IPS DF 4.7 (cell line): ENCODE data around the gene STUM.
"Not testable (repeated sequence)": the region's sequence is repeated elsewhere in the genome, so short reads cannot be mapped to it uniquely, and the experiment has no call there.

Source experiments
- DNase-seq: peaks from one replicate; pipeline ENCODE4 v3.0.0-alpha.2; 2013; ENCODE audit warnings: low spot score; ENCODE audit errors: extremely low read depth

STUM gene

GRCh38 chr1:226603022-226603857 lies 54.7 kb downstream of the STUM start:
- no peak for DNase-seq

- DNase-seq, result no peak
These were observed 55.4 kb downstream of the STUM start for GRCh38 chr1:226603858-226604559.

GRCh38 chr1:226604560-226605317 lies 56.2 kb downstream of the STUM start:
- no peak for DNase-seq

- DNase-seq, result no peak
These were observed 56.9 kb downstream of the STUM start for GRCh38 chr1:226605318-226605950.

- no peak for DNase-seq
These were observed 58.0 kb downstream of the STUM start for GRCh38 chr1:226606311-226607267.

- DNase-seq, result no peak
These were observed 58.7 kb downstream of the STUM start for GRCh38 chr1:226607268-226607660.

- no peak for DNase-seq
These were observed 59.3 kb downstream of the STUM start for GRCh38 chr1:226607821-226608220.

- DNase-seq, result no peak
These were observed 60.3 kb downstream of the STUM start for GRCh38 chr1:226608699-226609505.

GRCh38 chr1:226609836-226610455 lies 61.4 kb downstream of the STUM start:
- no peak for DNase-seq

- no peak for DNase-seq
These were observed 62.1 kb downstream of the STUM start for GRCh38 chr1:226610671-226611070.

- no peak for DNase-seq
These were observed 62.7 kb downstream of the STUM start for GRCh38 chr1:226611301-226611700.

- not testable (repeated sequence) for DNase-seq
These were observed 63.4 kb downstream of the STUM start for GRCh38 chr1:226611980-226612379.

- DNase-seq, result no peak
These were observed 67.3 kb downstream of the STUM start for GRCh38 chr1:226615876-226616275.

GRCh38 chr1:226616636-226617035 lies 68.1 kb downstream of the STUM start:
- no peak for DNase-seq

- no peak for DNase-seq
These were observed 68.5 kb downstream of the STUM start for GRCh38 chr1:226617109-226617508.

- DNase-seq, result not testable (repeated sequence)
These were observed 69.2 kb downstream of the STUM start for GRCh38 chr1:226617719-226618118.

GRCh38 chr1:226618380-226618779 lies 69.8 kb downstream of the STUM start:
- no peak for DNase-seq

GRCh38 chr1:226619031-226619430 lies 70.5 kb downstream of the STUM start:
- no peak for DNase-seq

GRCh38 chr1:226622012-226622411 lies 73.4 kb downstream of the STUM start:
- no peak for DNase-seq
